Liver (tissue), 3 donors: ENCODE data around the gene MED26.

Experiments used
- ATF3 ChIP-seq: IDR thresholded peaks from 2 replicates; pipeline ENCODE4 v1.6.1; 2016; ENCODE audit warnings: antibody characterized with exemption
- CTCF ChIP-seq: fragments of 150-350 bp; IDR thresholded peaks from 2 replicates; pipeline ENCODE4 v1.5.1; 2017; ENCODE audit warnings: improper control_type of control experiment, low read depth, low read length; ENCODE audit not compliant: missing input control
- EGR1 ChIP-seq, 2 donors: IDR thresholded peaks; 2 replicates each; pipeline ENCODE4 v1.6.1; 2016 to 2018; ENCODE audit warnings: antibody characterized with exemption in 2 of 2, low read depth in 2 of 2
- GABPA ChIP-seq, 2 donors: IDR thresholded peaks in 1 of 2; conservative IDR thresholded peaks in 1 of 2; 2 replicates each; pipeline ENCODE4 v1.6.1; 2016; ENCODE audit warnings: antibody characterized with exemption in 2 of 2, mild to moderate bottlenecking in 1 of 2, moderate library complexity in 1 of 2
- HNF4A ChIP-seq, 2 donors: conservative IDR thresholded peaks; 2 replicates each; pipeline ENCODE4 v1.6.1; 2016; ENCODE audit warnings: antibody characterized with exemption in 2 of 2, mild to moderate bottlenecking in 2 of 2
- JUND ChIP-seq, 2 donors: IDR thresholded peaks; 2 replicates each; pipeline ENCODE4 v1.6.1; 2016; ENCODE audit warnings: antibody characterized with exemption in 2 of 2
- RAD21 ChIP-seq, 2 donors: IDR thresholded peaks; 2 replicates each; pipeline ENCODE4 v1.6.1; 2016; ENCODE audit warnings: antibody characterized with exemption in 2 of 2, mild to moderate bottlenecking in 2 of 2
- RXRA ChIP-seq, 2 donors: IDR thresholded peaks; 2 replicates each; pipeline ENCODE4 v1.6.1; 2017 to 2018; ENCODE audit warnings: antibody characterized with exemption in 2 of 2, mild to moderate bottlenecking in 1 of 2
- TAF1 ChIP-seq: conservative IDR thresholded peaks from 2 replicates; pipeline ENCODE4 v1.6.1; 2016; ENCODE audit warnings: antibody characterized with exemption, mild to moderate bottlenecking
- YY1 ChIP-seq: IDR thresholded peaks from 2 replicates; pipeline ENCODE4 v1.6.1; 2016; ENCODE audit warnings: antibody characterized with exemption, mild to moderate bottlenecking
- TF ChIP-seq, protein P1 (sequence below): IDR thresholded peaks from 2 replicates; pipeline ENCODE4 v1.6.1; 2016; ENCODE audit warnings: antibody characterized with exemption
- TF ChIP-seq, protein P2 (sequence below): IDR thresholded peaks from 2 replicates; pipeline ENCODE4 v1.6.1; 2016; ENCODE audit warnings: antibody characterized with exemption, mild to moderate bottlenecking
- TF ChIP-seq, protein P3 (sequence below): IDR thresholded peaks from 2 replicates; pipeline ENCODE4 v1.6.1; 2016; ENCODE audit warnings: antibody characterized with exemption
- donor health status: healthy.
- donor health status: healthy.

DNA sequence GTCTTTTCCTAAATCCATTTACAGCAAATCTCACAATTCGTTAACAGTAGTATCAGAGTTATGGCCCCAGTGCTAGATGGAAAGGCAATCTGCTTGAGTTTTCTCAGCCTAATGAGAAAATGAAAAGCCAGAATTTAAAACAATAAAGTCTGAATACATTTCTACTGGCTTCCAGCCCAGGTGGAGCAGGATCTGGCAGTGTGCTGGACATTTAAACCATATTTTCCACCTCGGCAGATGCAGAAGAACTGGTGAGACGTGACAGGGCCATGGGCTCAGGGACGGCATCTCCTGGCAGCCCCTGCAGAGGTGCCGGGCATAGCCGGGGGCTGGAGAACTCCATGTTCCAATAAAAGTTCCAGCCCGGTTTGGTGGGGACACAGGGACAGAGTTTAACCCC is 24.9 kb upstream of the MED26 start:
- TF ChIP-seq, protein P1, sequence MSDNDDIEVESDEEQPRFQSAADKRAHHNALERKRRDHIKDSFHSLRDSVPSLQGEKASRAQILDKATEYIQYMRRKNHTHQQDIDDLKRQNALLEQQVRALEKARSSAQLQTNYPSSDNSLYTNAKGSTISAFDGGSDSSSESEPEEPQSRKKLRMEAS: no peak
- TF ChIP-seq CTCF (no peak), RAD21 (IDR thresholded peaks at IDR 0.05) (no peak), TAF1 (no peak), JUND (IDR thresholded peaks at IDR 0.05) (no peak), EGR1 (IDR thresholded peaks at IDR 0.05; ENCODE audit: low read depth in 2 of 2) (no peak), YY1 (no peak), GABPA (IDR thresholded peaks at IDR 0.05 in 1 of 2, conservative IDR thresholded peaks at IDR 0.05 in 1 of 2) (no peak), ATF3 (no peak), RXRA (IDR thresholded peaks at IDR 0.05) (no peak), HNF4A (conservative IDR thresholded peaks at IDR 0.05) (no peak)
- TF ChIP-seq, protein P2, sequence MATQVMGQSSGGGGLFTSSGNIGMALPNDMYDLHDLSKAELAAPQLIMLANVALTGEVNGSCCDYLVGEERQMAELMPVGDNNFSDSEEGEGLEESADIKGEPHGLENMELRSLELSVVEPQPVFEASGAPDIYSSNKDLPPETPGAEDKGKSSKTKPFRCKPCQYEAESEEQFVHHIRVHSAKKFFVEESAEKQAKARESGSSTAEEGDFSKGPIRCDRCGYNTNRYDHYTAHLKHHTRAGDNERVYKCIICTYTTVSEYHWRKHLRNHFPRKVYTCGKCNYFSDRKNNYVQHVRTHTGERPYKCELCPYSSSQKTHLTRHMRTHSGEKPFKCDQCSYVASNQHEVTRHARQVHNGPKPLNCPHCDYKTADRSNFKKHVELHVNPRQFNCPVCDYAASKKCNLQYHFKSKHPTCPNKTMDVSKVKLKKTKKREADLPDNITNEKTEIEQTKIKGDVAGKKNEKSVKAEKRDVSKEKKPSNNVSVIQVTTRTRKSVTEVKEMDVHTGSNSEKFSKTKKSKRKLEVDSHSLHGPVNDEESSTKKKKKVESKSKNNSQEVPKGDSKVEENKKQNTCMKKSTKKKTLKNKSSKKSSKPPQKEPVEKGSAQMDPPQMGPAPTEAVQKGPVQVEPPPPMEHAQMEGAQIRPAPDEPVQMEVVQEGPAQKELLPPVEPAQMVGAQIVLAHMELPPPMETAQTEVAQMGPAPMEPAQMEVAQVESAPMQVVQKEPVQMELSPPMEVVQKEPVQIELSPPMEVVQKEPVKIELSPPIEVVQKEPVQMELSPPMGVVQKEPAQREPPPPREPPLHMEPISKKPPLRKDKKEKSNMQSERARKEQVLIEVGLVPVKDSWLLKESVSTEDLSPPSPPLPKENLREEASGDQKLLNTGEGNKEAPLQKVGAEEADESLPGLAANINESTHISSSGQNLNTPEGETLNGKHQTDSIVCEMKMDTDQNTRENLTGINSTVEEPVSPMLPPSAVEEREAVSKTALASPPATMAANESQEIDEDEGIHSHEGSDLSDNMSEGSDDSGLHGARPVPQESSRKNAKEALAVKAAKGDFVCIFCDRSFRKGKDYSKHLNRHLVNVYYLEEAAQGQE: no peak
- TF ChIP-seq, protein P3, sequence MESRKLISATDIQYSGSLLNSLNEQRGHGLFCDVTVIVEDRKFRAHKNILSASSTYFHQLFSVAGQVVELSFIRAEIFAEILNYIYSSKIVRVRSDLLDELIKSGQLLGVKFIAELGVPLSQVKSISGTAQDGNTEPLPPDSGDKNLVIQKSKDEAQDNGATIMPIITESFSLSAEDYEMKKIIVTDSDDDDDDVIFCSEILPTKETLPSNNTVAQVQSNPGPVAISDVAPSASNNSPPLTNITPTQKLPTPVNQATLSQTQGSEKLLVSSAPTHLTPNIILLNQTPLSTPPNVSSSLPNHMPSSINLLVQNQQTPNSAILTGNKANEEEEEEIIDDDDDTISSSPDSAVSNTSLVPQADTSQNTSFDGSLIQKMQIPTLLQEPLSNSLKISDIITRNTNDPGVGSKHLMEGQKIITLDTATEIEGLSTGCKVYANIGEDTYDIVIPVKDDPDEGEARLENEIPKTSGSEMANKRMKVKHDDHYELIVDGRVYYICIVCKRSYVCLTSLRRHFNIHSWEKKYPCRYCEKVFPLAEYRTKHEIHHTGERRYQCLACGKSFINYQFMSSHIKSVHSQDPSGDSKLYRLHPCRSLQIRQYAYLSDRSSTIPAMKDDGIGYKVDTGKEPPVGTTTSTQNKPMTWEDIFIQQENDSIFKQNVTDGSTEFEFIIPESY: no peak
